Inflammatory macrophage (primary cell): Measurements from ENCODE around the gene SLC29A3.
"Not testable (repeated sequence)": the region's sequence is repeated elsewhere in the genome, so short reads cannot be mapped to it uniquely, and the experiment has no call there.

Experiments used
- DNase-seq, 2 donors: peaks; one replicate each; pipeline ENCODE4 v3.0.0-alpha.2; 2020 to 2022
- total RNA-seq, 18 experiments: gene quantifications; one replicate each; lab custom pipeline; 2026; ENCODE audit warnings: mixed read lengths in 6 of 18, inconsistent platforms in 2 of 18; lab: John Stamatoyannopoulos, UW

SLC29A3 gene
- 14.6 to 199 (median 99.4) reads per million in 18 experiments for total RNA-seq

GRCh38 chr10:71319042-71319799 lies at the start of gene SLC29A3:
SLC29A3 (plus strand) TSS chr10:71319259; CDS start chr10:71319310, 51 bp downstream.
- peak; percentile 87 to 95 for DNase-seq

- DNase-seq, result no peak
Measured at GRCh38 chr10:71269301-71270288, 49.5 kb upstream of the SLC29A3 start.

DNA sequence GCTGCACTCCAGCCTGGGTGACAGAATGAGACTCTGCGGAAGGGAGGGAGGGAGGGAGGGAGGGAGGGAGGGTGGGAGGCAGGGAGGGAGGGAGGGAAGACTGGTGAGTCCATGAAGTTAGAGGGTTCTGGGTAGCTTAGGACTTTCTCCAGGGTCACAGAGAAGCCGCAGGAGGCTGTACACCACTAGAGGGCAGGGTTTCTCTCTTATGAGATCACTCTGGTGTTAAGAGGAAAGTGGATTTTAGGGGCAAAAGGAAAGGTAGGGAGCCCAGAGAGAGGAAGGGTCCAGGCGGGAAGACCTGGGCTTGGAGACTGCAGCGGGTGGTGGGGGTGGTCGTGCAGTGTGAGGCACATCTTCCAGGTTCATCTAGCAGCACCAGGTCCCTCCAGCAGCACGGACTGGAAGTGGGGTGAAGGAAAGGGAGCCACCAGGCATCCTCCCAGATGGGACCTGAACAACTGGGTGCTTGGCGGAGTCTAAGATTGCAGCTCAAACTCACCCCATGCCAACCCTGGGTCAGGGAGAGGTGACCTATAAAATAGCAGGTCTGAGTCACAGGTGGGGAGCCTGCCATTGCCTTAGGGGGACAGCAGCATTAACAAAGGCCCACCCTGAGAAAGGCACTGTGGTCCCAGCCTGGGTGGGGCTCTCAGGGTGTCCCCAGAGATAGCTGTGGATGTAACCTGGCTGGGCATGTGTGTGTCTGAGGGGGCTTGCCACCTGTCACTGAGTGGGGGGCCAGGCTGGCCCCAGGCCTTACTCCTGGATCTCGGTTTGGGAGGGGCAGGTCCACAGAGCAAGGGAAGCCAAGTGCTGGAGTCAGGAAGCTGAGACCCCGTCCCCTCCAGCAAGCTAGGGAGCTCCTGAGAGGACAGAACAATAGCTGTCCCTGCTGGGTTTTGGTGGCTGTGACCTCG lies 48.5 kb upstream of the SLC29A3 start:
- peak; percentile 65 to 75 for DNase-seq

DNA sequence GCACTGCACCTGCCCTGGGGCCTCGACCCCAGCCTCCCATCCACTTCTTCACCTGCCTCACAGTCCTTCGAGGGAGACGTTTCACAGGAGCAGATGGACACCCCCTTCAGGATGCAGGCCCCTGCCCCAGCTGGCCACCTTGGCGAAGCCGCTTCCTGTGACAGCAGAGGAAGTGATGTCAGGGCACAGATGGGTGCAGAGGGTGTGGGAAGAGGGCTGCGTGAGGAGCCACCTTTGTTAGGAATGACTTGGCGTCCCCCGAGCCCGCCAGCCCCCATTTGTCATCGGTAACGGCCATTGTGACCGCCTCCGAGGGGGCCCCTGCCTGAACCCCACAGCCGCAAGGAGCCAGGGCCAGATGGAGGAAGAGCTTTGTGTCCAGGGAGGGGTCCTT lies 47.4 kb upstream of the SLC29A3 start:
- DNase-seq, result no peak

GRCh38 chr10:71272056-71272771 lies 46.8 kb upstream of the SLC29A3 start:
- peak; percentile 4 to 25 for DNase-seq

- not testable (repeated sequence) for DNase-seq
Measured at GRCh38 chr10:71272974-71273373, 46.1 kb upstream of the SLC29A3 start.

DNA sequence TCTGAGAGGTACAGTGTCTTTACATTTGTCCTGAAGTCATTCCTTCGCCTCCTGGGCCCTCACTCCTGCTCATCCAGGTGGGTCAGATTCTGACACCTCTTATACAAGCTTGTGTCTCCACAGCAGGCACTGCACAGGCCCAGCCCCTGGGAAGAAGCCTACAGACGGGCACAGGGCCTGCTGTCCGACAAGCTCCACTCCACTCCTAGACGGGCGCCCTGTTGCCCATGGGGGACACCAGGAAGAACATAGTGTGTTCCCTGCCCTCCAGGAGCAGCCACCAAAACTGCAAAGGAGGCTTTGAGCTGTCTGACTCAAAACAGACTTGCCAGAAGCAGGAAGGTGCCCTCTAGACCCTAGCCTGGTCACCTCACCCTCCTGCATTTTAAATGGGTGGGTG lies 45.6 kb upstream of the SLC29A3 start:
- no peak for DNase-seq

GRCh38 chr10:71274901-71275796 lies 43.9 kb upstream of the SLC29A3 start:
- peak; percentile 4 to 41 for DNase-seq

GRCh38 chr10:71276873-71277272 lies 42.2 kb upstream of the SLC29A3 start:
- no peak for DNase-seq

GRCh38 chr10:71277914-71278665 lies 41.0 kb upstream of the SLC29A3 start:
- no peak for DNase-seq

- peak in 1 of 2 donors; percentile 8 for DNase-seq
Measured at GRCh38 chr10:71278691-71279588, 40.1 kb upstream of the SLC29A3 start.

DNA sequence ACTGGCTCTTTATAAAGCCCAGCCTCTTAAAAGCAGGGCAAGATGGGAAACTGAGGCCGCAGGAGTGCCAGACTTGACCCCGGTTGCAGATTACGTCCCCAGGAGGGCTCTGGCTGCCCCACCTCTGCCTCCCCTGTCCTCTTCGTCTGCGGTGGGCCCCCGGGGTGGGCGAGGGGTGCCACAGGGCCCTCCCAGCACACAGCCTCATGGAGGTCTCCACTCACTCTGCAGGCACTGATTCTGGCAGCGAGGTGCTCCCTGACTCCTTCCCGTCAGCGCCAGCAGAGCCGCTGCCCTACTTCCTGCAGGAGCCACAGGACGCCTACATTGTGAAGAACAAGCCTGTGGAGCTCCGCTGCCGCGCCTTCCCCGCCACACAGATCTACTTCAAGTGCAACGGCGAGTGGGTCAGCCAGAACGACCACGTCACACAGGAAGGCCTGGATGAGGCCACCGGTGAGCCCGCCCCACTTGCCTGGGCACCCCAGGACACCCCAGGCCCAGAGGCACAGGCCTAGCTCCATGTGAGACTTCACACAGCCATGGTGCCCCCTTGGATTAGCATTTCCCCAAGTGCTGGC lies 39.4 kb upstream of the SLC29A3 start:
- peak in 1 of 2 donors; percentile 43 for DNase-seq

DNA sequence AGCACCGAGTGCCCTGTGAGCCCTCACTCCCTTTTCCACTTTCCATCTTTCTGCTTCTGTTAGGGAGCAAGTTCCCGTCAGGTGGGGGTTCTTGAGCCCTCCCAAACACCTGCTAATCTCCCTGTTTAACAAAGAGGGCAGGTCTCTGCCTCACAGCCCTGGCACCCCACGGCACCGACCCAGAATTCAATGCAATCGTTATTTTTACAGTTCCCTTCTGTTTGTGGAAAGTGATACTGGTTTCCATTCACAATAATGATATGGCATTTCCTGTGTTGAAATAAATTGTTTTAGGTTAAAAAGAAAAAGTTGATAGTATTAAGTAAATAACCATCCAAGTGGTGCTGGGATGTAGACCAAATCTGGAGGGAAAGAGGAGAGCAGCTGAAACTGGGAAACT lies 38.8 kb upstream of the SLC29A3 start:
- no peak for DNase-seq

GRCh38 chr10:71280825-71281224 lies 38.2 kb upstream of the SLC29A3 start:
- no peak for DNase-seq

DNA sequence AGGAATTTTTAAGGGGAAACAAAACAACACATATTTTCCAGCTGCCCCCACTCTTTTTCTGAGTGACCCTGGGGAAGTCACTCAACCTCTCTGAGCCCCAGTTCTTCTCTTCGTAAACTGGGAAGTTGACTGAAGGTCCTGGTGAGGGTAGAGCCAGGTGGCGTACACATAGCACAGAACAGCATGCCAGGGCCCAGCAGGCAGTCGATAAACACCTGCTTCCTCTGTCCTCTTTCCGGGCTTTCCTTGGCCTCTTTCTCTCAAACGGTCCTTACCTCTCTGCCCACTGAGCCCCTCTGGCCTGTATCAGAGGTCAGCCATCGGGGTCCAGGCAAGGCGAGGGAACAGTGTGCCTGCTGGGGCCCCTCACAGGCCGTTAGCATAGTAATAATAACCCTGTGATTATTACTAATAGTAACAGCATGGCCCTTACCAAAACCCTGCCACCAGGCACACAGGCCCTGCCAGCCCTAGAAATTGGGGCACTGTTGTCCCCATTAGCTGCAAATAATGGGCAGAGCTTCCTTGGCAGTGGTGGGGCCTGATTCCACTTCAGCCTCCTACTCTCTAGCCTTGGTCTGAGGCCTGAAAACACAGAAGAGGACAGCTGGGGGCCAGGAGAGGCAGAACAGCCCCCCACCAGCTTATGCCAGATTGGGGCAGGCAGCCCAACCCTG lies 37.3 kb upstream of the SLC29A3 start:
- DNase-seq, result no peak

GRCh38 chr10:71282323-71282680 lies 36.8 kb upstream of the SLC29A3 start:
- no peak for DNase-seq

DNA sequence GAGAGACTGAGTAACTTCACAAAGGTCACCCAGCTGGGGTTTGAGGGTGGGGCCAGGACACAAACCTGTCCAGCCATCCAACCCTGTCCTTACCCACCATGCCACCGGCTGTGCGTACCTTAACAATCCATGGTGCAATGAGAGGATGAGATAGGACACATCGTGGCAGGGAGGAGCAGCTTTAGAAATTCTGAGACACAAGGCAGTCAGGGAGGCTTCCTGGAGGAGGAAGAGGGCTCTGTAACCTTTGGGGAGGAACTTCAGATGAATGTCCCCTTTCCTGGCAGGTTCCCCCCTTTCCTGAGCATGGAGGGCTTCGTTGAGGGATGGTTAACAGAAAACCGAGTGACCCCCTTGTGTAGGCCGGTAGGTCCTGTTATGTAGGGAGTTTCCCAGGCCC lies 35.6 kb upstream of the SLC29A3 start:
- no peak for DNase-seq

DNA sequence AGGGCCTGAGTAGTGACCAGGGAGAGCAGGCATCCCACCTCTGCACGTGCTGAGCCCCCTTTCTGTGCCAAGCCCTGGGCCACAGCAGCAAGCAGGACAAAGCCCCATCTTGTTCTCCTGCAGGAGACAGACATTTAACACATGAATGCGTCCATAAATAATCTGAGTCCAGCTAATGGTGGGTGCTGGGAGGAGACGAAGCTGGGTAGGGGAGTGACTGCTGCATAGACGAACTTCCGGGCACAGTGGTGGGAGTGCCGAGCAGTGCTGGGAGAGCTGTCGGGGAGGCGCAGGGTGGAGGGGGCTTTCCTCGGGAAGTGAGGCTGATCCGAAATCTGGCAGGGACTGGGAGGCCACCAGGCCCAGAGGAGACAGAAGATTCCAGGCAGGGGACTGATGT lies 35.2 kb upstream of the SLC29A3 start:
- no peak for DNase-seq
